Neural progenitor cell (in vitro differentiated cells): ENCODE measurements around the gene FBLN2.

Source experiments
- CTCF ChIP-seq: fragments of 200-600 bp; sonication (generic); IDR thresholded peaks from 2 replicates; pipeline ENCODE4 v1.5.1; 2017; ENCODE audit warnings: antibody characterized with exemption, mild to moderate bottlenecking
- EZH2 ChIP-seq: fragments of 200-600 bp; sonication (generic); IDR thresholded peaks from 2 replicates; pipeline ENCODE4 v1.6.1; 2017; ENCODE audit warnings: antibody characterized with exemption, mild to moderate bottlenecking, moderate library complexity
- EZH2phosphoT487 ChIP-seq: fragments of 200-600 bp; sonication (generic); IDR thresholded peaks from 2 replicates; pipeline ENCODE4 v1.6.1; 2017; ENCODE audit warnings: antibody characterized with exemption

GRCh38 chr3:13543253-13543652 lies 5.7 kb upstream of the FBLN2 start:
- no peak for TF ChIP-seq EZH2phosphoT487
- no peak for TF ChIP-seq CTCF
- no peak for TF ChIP-seq EZH2
